Measurements from ENCODE around the gene BDH2.

BDH2 gene

DNA sequence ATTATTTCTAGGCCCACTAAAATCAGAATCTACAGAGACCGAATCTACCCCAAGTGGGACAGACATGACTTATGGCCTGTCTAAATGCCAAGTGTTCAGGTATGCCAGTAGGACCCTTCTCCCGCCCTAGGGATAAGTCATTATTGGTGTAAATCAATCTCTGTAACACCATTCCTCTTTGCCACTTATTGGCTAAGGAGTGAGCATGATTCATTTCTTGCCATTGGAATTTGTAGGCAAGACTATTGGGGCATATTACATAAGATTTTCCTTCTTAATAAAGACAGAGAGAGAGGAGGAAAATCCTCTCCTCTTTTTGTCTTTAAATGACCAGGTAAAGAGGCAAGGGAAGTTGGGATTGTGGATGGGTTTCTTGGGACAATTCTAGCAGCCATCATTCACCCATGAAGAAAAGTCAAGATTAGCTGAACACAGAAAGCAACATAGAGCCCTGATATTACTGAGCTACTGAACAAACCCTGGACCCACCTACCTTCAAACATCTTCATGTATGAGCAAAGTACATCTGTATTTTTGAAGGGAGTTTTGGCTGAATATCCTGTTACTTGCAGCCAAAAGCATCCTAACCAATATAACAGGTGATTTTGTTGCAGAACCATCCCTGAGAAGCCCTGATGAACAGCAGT is 25.7 kb downstream of the BDH2 start:
- TF ChIP-seq, protein P1, sequence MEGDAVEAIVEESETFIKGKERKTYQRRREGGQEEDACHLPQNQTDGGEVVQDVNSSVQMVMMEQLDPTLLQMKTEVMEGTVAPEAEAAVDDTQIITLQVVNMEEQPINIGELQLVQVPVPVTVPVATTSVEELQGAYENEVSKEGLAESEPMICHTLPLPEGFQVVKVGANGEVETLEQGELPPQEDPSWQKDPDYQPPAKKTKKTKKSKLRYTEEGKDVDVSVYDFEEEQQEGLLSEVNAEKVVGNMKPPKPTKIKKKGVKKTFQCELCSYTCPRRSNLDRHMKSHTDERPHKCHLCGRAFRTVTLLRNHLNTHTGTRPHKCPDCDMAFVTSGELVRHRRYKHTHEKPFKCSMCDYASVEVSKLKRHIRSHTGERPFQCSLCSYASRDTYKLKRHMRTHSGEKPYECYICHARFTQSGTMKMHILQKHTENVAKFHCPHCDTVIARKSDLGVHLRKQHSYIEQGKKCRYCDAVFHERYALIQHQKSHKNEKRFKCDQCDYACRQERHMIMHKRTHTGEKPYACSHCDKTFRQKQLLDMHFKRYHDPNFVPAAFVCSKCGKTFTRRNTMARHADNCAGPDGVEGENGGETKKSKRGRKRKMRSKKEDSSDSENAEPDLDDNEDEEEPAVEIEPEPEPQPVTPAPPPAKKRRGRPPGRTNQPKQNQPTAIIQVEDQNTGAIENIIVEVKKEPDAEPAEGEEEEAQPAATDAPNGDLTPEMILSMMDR (IDR thresholded peaks at IDR 0.05; ENCODE audit: borderline replicate concordance, insufficient read depth, low read depth, low read length): no peak
- H3K4me3 ChIP-seq (ENCODE audit: low read depth, low read length): no peak overlapping the region

DNA sequence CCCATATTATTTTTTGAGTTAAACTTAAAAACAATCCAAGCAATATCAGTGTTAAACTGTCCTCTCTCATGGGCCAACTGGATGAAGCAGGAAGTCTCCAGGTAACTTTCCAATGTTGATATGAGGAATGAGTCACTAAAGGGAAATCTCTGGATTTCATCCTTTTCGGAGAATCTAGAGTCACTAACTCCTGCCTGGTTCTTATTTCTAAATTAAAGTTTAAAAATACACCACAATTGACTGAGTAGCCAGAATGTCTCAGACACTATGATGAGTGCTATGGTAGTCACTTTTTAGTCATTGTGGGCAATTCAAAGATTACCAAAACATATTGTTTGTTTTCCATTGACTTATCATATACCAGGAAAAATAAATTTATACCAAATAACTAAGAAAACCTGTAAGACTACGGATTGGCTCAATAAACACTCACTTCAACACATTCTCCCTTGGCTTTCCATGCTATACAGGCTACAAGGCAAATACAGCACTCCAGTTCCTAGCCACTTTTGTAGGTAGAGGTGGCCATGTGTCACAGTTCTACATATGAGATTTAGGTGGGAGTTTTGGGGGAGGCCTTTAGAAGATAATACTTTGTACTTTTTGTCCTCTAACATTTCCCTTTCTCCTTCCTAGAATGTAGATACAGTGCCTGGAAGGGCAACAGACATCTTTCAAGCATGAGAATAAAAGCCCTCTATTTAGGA is 31.6 kb downstream of the BDH2 start:
- H3K4me3 ChIP-seq (ENCODE audit: low read depth, low read length): no peak overlapping the region
- TF ChIP-seq, protein P1 (IDR thresholded peaks at IDR 0.05; ENCODE audit: borderline replicate concordance, insufficient read depth, low read depth, low read length): no peak

DNA sequence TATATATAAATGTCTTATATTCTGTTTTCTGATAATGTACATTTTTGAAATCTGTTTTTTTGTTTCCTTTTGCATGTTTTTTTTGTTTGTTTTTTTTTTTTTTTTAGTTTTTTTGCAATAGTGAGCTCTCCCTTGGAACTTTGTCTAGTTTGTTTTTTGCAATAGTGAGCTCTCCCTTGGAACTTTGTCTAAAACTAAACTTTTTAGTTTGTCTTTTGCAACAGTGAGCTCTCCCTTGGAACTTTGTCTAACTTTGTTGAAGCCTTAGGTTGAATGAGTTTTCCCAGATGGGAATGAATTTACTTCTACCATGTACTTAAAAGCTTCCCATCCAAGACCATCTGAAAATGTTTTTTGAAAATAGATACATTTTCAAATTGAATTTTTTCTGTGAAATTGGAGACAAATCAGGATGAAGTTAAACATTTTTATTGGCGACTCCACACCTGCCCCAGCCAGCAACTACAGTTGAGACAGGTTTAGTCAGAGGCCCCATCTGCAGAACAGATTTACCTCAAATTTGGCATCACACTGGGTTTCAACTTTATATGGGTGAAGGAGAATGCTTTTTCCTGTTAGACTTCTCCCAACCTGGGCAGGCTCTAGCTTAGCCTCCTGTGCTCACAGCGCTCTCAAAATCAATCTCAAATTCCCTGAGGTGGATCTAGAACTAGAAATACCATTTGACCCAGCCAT is 39.0 kb downstream of the BDH2 start:
- TF ChIP-seq, protein P1 (IDR thresholded peaks at IDR 0.05; ENCODE audit: borderline replicate concordance, insufficient read depth, low read depth, low read length): no peak
- H3K4me3 ChIP-seq (ENCODE audit: low read depth, low read length): no peak overlapping the region

DNA sequence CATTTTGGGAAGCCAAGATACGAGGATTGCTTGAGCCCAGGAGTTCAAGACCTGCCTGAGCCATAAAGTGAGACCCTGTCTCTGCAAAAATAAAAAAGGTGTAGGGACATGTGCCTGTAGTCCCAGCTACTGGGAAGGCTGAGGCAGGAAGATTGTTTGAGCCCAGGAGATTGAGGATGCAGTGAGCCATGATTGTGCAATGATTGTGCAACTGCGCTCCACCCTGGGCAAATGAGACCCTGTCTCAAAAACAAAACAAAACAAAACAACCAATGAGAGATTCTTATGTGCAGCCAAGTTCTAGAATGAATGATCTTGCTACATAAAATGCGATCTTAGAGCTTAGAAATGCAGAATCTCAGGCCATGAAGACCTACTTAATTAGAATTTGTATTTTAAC is 45.6 kb downstream of the BDH2 start:
- H3K4me3 ChIP-seq (ENCODE audit: low read depth, low read length): no peak overlapping the region
- TF ChIP-seq, protein P1 (IDR thresholded peaks at IDR 0.05; ENCODE audit: borderline replicate concordance, insufficient read depth, low read depth, low read length): no peak

DNA sequence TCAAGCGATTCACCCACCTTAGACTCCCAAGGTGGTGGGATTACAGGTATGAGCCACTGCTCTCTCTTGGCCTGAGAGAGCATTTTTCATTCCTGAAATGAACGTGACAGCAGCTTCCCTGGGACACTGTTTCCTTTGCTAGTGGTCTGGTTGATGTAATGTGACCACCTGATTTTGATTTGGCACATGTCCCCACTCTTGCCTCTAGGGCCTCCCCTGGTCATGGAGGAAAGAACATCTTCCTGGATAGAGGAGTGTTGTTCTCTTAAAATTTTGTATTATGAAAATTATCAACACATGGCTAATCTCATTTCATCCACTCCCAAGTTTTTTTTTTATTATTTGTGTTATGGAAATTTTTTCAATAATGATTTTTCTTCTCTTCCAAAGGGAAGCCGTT is 46.9 kb downstream of the BDH2 start:
- no peak overlapping the region for H3K4me3 ChIP-seq (ENCODE audit: low read depth, low read length)
- TF ChIP-seq, protein P1 (IDR thresholded peaks at IDR 0.05; ENCODE audit: borderline replicate concordance, insufficient read depth, low read depth, low read length): no peak

DNA sequence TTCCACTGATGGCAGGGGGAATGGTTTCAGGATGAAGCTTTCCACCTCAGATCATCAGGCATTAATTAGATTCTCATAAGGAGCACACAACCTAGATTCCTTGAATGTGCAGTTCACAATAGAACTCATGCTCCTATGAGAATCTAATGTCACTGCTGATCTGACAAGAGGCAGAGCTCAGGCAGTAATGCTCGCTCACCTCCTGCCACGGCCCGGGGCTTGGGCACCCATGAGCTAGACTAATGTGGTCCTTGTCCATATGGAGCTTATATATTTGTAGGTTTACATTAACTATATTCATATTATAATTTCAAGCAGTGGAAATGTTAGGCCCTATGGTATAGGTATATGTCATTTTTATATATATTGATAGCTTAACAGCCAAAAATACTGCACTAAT is 47.5 kb downstream of the BDH2 start:
- TF ChIP-seq, protein P1 (IDR thresholded peaks at IDR 0.05; ENCODE audit: borderline replicate concordance, insufficient read depth, low read depth, low read length): no peak
- no peak overlapping the region for H3K4me3 ChIP-seq (ENCODE audit: low read depth, low read length)

Data from GM12875 (cell line).